ENCODE data around the gene TMEM14A. TPM values are rescaled to one million over a fixed set of nuclear protein-coding genes. Genes with fewer than 3 reads are reported as not detected.

Gene TMEM14A
- polyA plus RNA-seq, 1 donor (not counting 4 experiments of a cell fraction or from before 2014, with no cell fraction given), result 44.2 TPM

DNA sequence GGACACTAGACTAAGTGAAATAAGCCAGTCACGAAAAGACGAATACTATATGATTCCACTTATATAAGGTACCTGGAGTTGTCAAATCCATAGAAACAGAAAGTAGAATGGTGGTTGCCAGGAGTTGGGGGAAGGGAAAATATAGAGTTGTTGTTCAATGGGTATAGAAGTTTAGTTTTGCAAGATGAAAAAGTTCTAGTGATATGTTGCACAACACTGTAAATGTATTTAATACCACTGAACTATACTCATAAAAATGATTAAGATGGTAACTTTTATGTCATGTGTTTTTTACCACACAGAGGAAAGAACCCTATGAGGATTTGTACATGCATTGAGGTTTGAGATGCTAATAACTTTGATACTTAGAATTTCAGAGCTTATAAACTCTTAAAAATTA lies 48.1 kb upstream of the TMEM14A start:
- Histone ChIP-seq H3K9me1 (ENCODE audit: control insufficient read depth, extremely low read depth, insufficient read depth, low read length) (no peaks in the 10 kb centered on the region), H3K79me2 (ENCODE audit: control insufficient read depth, insufficient read depth, low read length) (no peaks in the 10 kb centered on the region), H4K20me1 (ENCODE audit: control insufficient read depth, extremely low read depth, insufficient read depth, low read length) (no peaks in the 10 kb centered on the region), H3K4me2 (ENCODE audit: control insufficient read depth, extremely low read depth, insufficient read depth, low read depth, low read length) (no peak overlapping the region), H3K9ac (ENCODE audit: control insufficient read depth, extremely low read depth, insufficient read depth, low read length) (no peak overlapping the region), H3K36me3 (ENCODE audit: control insufficient read depth in 2 of 2, extremely low read depth in 1 of 2, insufficient read depth in 2 of 2, low read length in 2 of 2) (no peaks in the 10 kb centered on the region), H3K27ac (ENCODE audit: control insufficient read depth, insufficient read depth, low read length) (no peak overlapping the region), H3K27me3 (ENCODE audit: control insufficient read depth, extremely low read depth, insufficient read depth, low read length) (no peaks in the 10 kb centered on the region), H3K4me3 (ENCODE audit: control insufficient read depth in 2 of 3, extremely low read depth in 1 of 3, insufficient read depth in 2 of 3, low read depth in 1 of 3, low read length in 3 of 3) (no peak overlapping the region), H3K4me1 (ENCODE audit: control insufficient read depth, extremely low read depth, insufficient read depth, low read length) (no peaks in the 10 kb centered on the region), H3K9me3 (ENCODE audit: control insufficient read depth, low read depth, low read length) (no peaks in the 10 kb centered on the region), H2AFZ (ENCODE audit: control insufficient read depth, low read length) (no peak overlapping the region)
- DNase-seq (ENCODE audit: low read depth, low spot score), result no peak
- no peak for FAIRE-seq
- dilution Hi-C loops (cut with MboI; ENCODE audit: extremely low pct_ligation_motif_present, low sequenced_read_pairs), result no loop called here
- TF ChIP-seq, protein P1, sequence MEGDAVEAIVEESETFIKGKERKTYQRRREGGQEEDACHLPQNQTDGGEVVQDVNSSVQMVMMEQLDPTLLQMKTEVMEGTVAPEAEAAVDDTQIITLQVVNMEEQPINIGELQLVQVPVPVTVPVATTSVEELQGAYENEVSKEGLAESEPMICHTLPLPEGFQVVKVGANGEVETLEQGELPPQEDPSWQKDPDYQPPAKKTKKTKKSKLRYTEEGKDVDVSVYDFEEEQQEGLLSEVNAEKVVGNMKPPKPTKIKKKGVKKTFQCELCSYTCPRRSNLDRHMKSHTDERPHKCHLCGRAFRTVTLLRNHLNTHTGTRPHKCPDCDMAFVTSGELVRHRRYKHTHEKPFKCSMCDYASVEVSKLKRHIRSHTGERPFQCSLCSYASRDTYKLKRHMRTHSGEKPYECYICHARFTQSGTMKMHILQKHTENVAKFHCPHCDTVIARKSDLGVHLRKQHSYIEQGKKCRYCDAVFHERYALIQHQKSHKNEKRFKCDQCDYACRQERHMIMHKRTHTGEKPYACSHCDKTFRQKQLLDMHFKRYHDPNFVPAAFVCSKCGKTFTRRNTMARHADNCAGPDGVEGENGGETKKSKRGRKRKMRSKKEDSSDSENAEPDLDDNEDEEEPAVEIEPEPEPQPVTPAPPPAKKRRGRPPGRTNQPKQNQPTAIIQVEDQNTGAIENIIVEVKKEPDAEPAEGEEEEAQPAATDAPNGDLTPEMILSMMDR (optimal IDR thresholded peaks at IDR 0.05 in 1 of 3, IDR thresholded peaks at IDR 0.05 in 1 of 3, conservative IDR thresholded peaks at IDR 0.05 in 1 of 3; ENCODE audit: extremely low read depth in 1 of 3, insufficient read depth in 2 of 3, low read length in 3 of 3), result no peak
- TF ChIP-seq EZH2 (IDR thresholded peaks at IDR 0.05; ENCODE audit: low read length), result no peak

GRCh38 chr6:52632011-52632410 lies 38.9 kb upstream of the TMEM14A start:
- Histone ChIP-seq H3K4me2 (ENCODE audit: control insufficient read depth, extremely low read depth, insufficient read depth, low read depth, low read length) (no peak overlapping the region), H3K4me1 (ENCODE audit: control insufficient read depth, extremely low read depth, insufficient read depth, low read length) (no peaks in the 10 kb centered on the region)
- no peak for FAIRE-seq

More at GRCh38 chr6:52632011-52632410, 38.9 kb upstream of the TMEM14A start:
- dilution Hi-C loops (cut with MboI; ENCODE audit: extremely low pct_ligation_motif_present, low sequenced_read_pairs), result no loop called here
- H3K27ac ChIP-seq (ENCODE audit: control insufficient read depth, insufficient read depth, low read length), result no peak overlapping the region
- no peak overlapping the region for H3K9ac ChIP-seq (ENCODE audit: control insufficient read depth, extremely low read depth, insufficient read depth, low read length)
- TF ChIP-seq EZH2 (IDR thresholded peaks at IDR 0.05; ENCODE audit: low read length), result no peak
- TF ChIP-seq, protein P1 (optimal IDR thresholded peaks at IDR 0.05 in 1 of 3, IDR thresholded peaks at IDR 0.05 in 1 of 3, conservative IDR thresholded peaks at IDR 0.05 in 1 of 3; ENCODE audit: extremely low read depth in 1 of 3, insufficient read depth in 2 of 3, low read length in 3 of 3), result no peak
- no peaks in the 10 kb centered on the region for H3K9me1 ChIP-seq (ENCODE audit: control insufficient read depth, extremely low read depth, insufficient read depth, low read length)
- H3K79me2 ChIP-seq (ENCODE audit: control insufficient read depth, insufficient read depth, low read length), result no peaks in the 10 kb centered on the region
- H3K27me3 ChIP-seq (ENCODE audit: control insufficient read depth, extremely low read depth, insufficient read depth, low read length), result no peaks in the 10 kb centered on the region
- no peaks in the 10 kb centered on the region for H3K9me3 ChIP-seq (ENCODE audit: control insufficient read depth, low read depth, low read length)
- no peak overlapping the region for H3K4me3 ChIP-seq (ENCODE audit: control insufficient read depth in 2 of 3, extremely low read depth in 1 of 3, insufficient read depth in 2 of 3, low read depth in 1 of 3, low read length in 3 of 3)
- no peaks in the 10 kb centered on the region for H3K36me3 ChIP-seq (ENCODE audit: control insufficient read depth in 2 of 2, extremely low read depth in 1 of 2, insufficient read depth in 2 of 2, low read length in 2 of 2)
- DNase-seq (ENCODE audit: low read depth, low spot score), result no peak
- no peak overlapping the region for H2AFZ ChIP-seq (ENCODE audit: control insufficient read depth, low read length)
- H4K20me1 ChIP-seq (ENCODE audit: control insufficient read depth, extremely low read depth, insufficient read depth, low read length), result no peaks in the 10 kb centered on the region

Measured in keratinocyte (primary cell).